ENCODE measurements around the gene HAPLN3. TPM values are rescaled to one million over a fixed set of nuclear protein-coding genes. Genes with fewer than 3 reads are reported as not detected.

The HAPLN3 gene
- total RNA-seq, 1 experiment from 2014 or later: 42.4 TPM

- H4K91ac ChIP-seq (ENCODE audit: insufficient read length, low read depth, low read length): no peak overlapping the region
- H3K79me1 ChIP-seq (ENCODE audit: insufficient read depth, low read depth, low read length, poor library complexity, severe bottlenecking): no peaks in the 10 kb centered on the region
- TF ChIP-seq CTCF (conservative IDR thresholded peaks at IDR 0.05): no peak
- H2BK15ac ChIP-seq (ENCODE audit: low read depth, low read length): no peak overlapping the region
- Mint-ChIP-seq H3K9me3 (peaks cover 0 to 6% of the 10 kb centered on the region in 2 experiments; a peak in 3 of 5 replicates), H3K27ac (no peak overlapping the region), H3K4me3 (no peak overlapping the region), H3K4me1 (peaks cover 9 to 11% of the 10 kb centered on the region in 2 experiments), H3K36me3 (ENCODE audit: insufficient read depth in 1 of 3, low read depth in 3 of 3) (peaks cover 2 to 14% (median 8%) of the 10 kb centered on the region in 3 experiments; a peak in 6 of 7 replicates), H3K27me3 (ENCODE audit: low read depth) (peaks cover 30% of the 10 kb centered on the region)
- H2AK5ac ChIP-seq (ENCODE audit: insufficient read length, low read length): no peak overlapping the region
- no peaks in the 10 kb centered on the region; the same call in 1 of the 2 replicates for H3K4me1 ChIP-seq (ENCODE audit: insufficient read depth, low read length)
- H2AFZ ChIP-seq (ENCODE audit: low read length): no peak overlapping the region
- no peak overlapping the region for H3K56ac ChIP-seq (ENCODE audit: insufficient read length, low read depth, low read length)
- no CpG with 5 or more reads among the region's 14 CpGs for WGBS (ENCODE audit: extremely low coverage, insufficient read length, low lambda C conversion rate)
- H3K4me2 ChIP-seq (ENCODE audit: insufficient read depth, insufficient read length, low read length): no peak overlapping the region
- no peaks in the 10 kb centered on the region for H3K9me3 ChIP-seq (ENCODE audit: control insufficient read depth, low read depth, low read length)
- H3K27ac ChIP-seq (ENCODE audit: insufficient read length, low read depth, low read length): no peak overlapping the region
- no peak overlapping the region for H3K14ac ChIP-seq (ENCODE audit: insufficient read depth, low read length)
- no peaks in the 10 kb centered on the region for H4K20me1 ChIP-seq (ENCODE audit: control insufficient read depth, insufficient read depth, insufficient read length)
- H2BK120ac ChIP-seq (ENCODE audit: low read depth, low read length, poor library complexity, severe bottlenecking): no peak overlapping the region
- no peak overlapping the region for H3K4ac ChIP-seq (ENCODE audit: low read depth, low read length)
- H4K5ac ChIP-seq (ENCODE audit: insufficient read length, low read depth, low read length): no peak overlapping the region
- no peak overlapping the region for H4K8ac ChIP-seq (replicated peaks; ENCODE audit: insufficient read length, low read depth, low read length)
- no peak overlapping the region for H3K9ac ChIP-seq (ENCODE audit: extremely low read depth, insufficient read length, low read length)
- H3K23ac ChIP-seq (ENCODE audit: insufficient read length, low read depth, low read length): no peak overlapping the region
- H2BK20ac ChIP-seq (ENCODE audit: low read depth, low read length, poor library complexity, severe bottlenecking): no peak overlapping the region
- H2BK5ac ChIP-seq (ENCODE audit: insufficient read length, low read length): no peak overlapping the region
- no peaks in the 10 kb centered on the region for H3K79me2 ChIP-seq (ENCODE audit: insufficient read depth, low read length)
- H2BK12ac ChIP-seq (ENCODE audit: insufficient read length, low read depth, low read length): no peak overlapping the region
- no peaks in the 10 kb centered on the region for H3K27me3 ChIP-seq (ENCODE audit: insufficient read depth, low read length)
- no peaks in the 10 kb centered on the region for H3K23me2 ChIP-seq (ENCODE audit: insufficient read length, low read depth, low read length, poor library complexity, severe bottlenecking)
- H3T11ph ChIP-seq (ENCODE audit: low read length): no peak overlapping the region
- DNase-seq: no peak
- H3K18ac ChIP-seq (ENCODE audit: insufficient read length, low read depth, low read length): no peak overlapping the region
Measured at GRCh38 chr15:88871313-88871712, 24.0 kb downstream of the HAPLN3 start.
